GM18861 (cell line): ENCODE data around the gene R3HDML.

Experiments
- ATAC-seq: cut with Tn5 transposase; IDR thresholded peaks from one replicate; pipeline ENCODE4 v1.9.1; 2021; ENCODE audit not compliant: unreplicated experiment

The R3HDML gene

GRCh38 chr20:44361021-44361420, 24.2 kb downstream of the R3HDML start:
- no peak for ATAC-seq

GRCh38 chr20:44362466-44362940, 25.7 kb downstream of the R3HDML start:
- ATAC-seq, result no peak

- ATAC-seq, result no peak
These were observed 27.2 kb downstream of the R3HDML start for GRCh38 chr20:44364068-44364467.

- no peak for ATAC-seq
These were observed 27.9 kb downstream of the R3HDML start for GRCh38 chr20:44364780-44365179.

GRCh38 chr20:44367746-44368145, 30.9 kb downstream of the R3HDML start:
- ATAC-seq, result no peak

GRCh38 chr20:44370639-44371218, 33.9 kb downstream of the R3HDML start:
- ATAC-seq, result no peak

GRCh38 chr20:44382641-44383040, 45.8 kb downstream of the R3HDML start:
- no peak for ATAC-seq

DNA sequence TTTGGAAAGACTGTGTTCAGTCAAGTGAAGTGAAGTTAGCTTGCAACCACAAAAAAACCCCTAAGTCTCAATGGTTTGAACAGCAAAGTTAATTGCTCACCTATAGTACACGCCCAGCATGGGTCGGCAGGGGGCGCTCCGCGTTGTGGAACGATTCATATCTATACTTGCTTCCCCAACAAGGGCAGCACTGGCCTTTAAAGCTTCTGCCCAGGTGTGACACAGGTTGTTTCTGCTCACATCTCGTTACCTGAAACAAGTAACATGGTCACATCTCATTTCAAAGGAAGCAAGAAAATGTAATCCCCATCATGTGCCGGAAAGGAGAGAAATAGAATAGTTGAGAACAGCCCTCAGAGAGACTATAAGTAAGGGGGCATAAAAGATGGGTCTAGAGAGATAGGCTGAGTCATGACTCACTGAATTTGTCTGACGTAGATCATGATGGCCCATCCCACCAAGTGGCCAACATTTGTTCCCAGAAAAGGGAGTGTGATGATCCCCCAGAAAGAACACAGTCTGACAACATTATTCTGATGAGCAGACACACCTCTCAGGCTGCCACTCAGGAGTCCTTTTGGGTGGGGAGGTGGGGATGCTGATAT, 47.7 kb downstream of the R3HDML start:
- ATAC-seq, result no peak

- ATAC-seq, result no peak
These were observed 51.7 kb downstream of the R3HDML start for GRCh38 chr20:44388466-44389023.

GRCh38 chr20:44389871-44390270, 53.0 kb downstream of the R3HDML start:
- ATAC-seq, result no peak

DNA sequence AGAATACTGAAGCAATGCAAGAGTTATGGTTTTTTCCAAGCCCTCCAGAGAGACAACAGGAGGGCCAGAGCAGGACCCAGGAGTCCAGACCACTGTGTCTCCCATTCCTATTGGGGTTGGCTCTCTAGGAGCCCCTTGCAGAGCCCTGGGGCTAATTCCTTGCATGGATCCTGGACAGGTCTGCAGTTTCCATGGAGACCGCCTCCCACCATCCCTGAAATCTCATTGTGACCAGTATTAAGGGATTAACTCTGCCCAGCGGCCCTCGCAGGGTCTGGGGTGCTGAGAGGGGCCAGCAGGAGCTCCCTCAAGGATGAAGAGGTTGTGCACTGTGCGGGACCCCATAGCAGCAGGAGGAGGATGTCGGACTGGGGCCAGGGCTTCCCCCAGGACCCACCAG, 53.4 kb downstream of the R3HDML start:
- no peak for ATAC-seq

DNA sequence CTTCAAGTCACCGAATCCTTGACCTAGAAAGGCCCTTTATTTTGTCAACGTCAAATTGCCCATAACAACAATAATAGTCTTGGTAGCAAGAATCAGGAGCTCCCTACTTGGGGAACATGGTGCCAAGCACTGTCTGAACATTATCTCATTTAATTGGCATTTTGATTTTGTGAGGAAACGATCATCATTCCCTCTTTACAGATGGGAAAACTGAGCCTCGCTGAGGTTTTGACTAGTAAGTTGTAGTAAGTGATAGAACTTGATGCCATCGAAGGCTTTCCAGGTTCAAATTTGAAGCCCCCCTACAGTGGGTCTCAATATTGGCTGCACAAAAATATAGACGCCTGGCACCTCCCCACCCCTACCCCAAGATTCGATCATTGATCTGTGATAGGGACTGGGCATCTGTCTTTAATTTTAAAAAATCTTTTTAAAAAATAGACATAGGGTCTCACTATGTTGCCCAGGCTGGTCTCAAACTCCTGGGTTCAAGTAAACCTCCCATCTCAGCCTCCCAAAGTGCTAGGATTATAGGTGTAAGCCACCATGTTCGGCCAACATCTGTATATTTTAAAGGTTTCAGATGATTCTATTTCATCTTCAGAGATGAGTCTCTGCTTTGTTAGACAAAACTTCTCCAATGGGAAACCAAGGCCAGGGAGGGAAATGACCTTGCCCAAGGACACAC, 55.4 kb downstream of the R3HDML start:
- ATAC-seq, result no peak

DNA sequence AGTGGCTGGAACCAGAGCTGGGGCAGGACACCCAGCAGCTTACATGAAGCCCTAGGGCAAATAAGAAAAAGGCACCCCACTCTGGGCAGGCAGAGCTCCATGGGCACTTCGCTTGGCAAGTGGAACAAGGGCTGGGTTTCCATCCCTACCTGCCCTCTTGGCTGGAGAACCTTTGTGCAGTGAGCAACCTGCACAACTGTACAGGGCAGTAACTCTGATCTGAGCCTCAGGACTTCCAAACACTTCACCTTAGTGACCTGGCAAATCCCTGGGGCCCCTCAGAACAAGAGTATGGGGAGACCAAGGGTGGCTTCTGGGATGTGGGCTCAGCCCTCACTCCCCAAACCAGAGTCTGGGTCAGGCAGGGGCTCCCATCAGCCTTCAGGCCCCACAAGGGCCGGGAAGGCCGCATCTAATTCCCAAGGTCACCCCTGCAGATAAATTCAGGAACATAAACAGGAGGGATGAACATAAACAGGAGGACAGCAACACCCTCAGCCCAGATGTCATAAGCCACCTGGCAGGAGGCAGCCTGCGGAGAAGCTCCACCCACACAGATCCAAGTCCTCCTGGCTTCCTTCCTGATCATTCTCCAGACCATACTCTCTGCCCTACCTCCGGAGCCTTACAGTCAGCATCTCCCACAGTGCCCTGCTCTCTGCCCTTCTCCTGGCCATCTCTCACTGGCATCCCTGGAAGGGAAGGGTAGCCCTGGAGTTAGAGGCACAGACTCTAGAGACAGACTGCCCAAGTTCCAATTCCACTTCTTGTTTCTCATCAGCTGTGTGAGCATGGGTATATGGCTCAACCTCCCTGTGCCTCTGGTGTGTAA, 56.1 kb downstream of the R3HDML start:
- no peak for ATAC-seq

DNA sequence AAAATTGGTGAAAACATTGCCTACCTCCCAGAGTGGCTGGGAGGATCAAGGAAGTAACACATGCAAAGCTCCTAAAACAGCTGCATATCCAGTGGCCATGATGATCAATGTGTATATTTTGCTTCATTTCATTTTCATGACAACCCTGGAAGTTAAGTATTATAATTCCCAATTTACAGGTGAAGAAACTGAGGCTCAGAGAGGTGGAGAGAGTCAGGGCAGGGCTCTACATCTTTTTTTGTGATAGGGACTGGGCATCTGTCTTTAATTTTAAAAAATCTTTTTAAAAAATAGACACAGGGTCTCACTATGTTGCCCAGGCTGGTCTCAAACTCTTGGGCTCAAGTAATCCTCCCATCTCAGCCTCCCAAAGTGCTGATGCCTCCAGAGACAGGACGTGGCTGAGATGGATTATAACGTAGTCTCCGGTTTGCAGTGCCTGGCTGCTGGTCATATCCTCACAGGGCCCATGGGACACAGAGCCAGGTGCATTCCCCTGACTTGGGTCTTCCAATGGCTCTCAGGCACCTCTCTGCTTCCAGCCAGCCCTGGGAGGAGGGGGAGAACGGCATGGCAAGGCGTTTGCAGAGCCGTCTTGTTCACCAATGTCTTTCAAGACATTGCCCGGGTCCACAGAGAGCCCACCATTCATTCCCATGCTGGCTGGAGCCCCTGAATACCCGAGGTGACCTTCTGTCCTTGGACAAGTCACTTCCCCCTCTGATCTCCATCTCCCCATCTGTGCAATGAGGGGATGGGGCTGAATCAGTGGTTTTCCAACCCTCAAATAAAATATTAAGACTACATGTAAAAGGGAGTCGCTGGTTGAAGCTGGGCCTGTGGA, 57.0 kb downstream of the R3HDML start:
- ATAC-seq, result no peak

DNA sequence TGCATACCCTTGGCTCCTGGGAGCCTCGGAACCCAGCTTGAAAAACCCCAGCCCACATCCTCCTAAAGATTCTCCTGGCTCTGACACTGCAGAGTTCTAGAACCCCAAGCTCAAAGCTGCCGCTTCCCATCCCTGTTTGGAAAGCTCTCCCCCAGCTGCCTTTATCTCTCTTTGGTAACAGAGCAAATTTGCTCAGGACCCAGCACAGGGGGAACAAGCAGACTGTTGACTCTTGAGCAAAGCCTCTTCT, 57.5 kb downstream of the R3HDML start:
- no peak for ATAC-seq

DNA sequence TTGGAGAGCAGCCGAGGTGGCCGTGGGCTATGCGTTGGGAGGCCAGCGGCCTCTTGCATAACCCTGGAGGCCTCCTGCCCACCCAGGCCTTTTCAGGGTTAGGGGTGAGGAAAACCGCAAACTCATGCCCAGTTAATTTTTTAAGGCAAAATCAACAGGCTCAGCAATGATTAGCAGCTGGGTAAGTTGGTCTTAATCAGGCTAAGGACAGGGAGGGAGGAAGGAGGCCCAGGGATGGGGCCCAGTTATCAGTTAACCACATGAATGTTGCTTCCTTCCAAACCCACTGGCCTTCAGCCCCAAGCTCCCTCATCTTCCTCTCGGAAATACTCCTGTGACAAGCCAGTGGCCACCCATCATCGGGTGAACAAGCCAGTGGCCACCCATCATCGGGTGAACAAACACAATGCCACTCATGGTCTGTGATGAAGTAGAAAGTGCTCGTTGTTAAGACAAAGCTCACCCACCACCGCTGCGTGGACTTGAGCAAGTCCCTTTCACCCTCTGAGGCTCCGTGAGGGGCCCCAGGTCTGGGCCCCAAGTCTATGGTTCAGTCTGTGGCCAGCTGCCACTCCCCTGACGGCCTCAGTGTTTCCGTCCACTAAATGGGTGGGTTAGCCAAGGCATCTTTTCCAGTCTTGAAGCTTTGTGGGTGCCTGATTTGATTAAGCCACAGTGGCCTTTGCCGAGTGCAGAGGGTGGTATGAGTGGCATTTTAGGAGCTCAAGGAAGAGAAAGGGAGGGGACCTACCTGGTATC, 58.0 kb downstream of the R3HDML start:
- no peak for ATAC-seq

GRCh38 chr20:44395461-44396340, 58.9 kb downstream of the R3HDML start:
- ATAC-seq, result no peak

DNA sequence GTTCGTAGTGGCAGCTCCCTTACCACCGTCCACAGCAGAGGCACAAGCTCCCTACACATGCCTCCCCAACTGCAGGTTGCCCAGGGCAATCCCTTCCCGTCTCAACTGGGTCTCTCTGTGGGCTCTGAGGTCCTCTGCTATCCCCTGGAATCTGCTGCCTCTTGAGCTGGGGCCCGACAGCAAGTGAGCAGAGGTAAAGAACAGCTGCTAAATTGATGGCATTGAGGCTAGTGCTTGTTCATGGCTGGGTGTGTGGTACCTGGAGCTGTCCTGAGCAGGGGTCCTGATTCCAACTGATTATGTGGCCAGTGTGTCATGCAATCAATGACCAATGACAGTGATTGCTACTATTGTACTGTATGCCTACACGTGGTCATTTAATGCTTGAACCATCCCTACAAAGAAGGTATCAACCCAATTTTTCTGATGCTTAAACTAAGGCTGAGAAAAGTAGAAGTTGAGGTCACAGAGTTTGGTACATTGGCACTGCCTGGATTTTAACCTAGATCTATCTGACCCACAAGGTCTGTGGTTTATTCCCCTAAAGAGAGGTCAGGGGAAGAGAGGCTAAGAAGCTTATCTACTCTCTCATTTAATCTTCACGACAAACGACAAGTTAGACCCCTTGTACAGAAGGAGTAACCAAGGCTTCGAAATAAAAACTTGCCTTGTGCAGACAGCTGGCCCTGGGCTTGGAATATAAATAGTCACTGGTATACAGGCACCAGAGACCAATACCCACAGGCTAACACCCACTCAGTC, 59.7 kb downstream of the R3HDML start:
- ATAC-seq, result no peak
